ENCODE measurements around the gene ZNF750. TPM values are rescaled to one million over a fixed set of nuclear protein-coding genes. Genes with fewer than 3 reads are reported as not detected.
A peak's percentile ranks its signal among the peaks of the same experiment; 100 is the strongest.

Gene ZNF750
- total and polyA plus RNA-seq, 3 donors from 2014 or later, result 0.21 to 0.63 (median 0.50) TPM

- Histone ChIP-seq H3K27me3 (no peaks in the 10 kb centered on the region), H3K9me3 (no peaks in the 10 kb centered on the region), H3K4me3 (peak overlapping the region in 1 of 2 donors; percentile 20), H3K4me1 (peaks cover 7% of the 10 kb centered on the region), H3K27ac (no peak overlapping the region), H3K36me3 (ENCODE audit: low read depth, missing control alignments) (no peaks in the 10 kb centered on the region)
- intact Hi-C loops (cut with DNase I; ENCODE audit: low total_unique reads), result no loop called here
- TF ChIP-seq POLR2A (IDR thresholded peaks at IDR 0.05), result no peak
- TF ChIP-seq CTCF (IDR thresholded peaks at IDR 0.05), result no peak
- WGBS, 2 donors, result 41% methylated on average over 18 of the region's 22 CpGs; no CpG with 5 or more reads in 1 of the 2 donors
- peak; percentile 73 for DNase-seq
These were observed 9.6 kb downstream of the ZNF750 start for GRCh38 chr17:82830249-82830661.

GRCh38 chr17:82828875-82829487 lies 10.8 kb downstream of the ZNF750 start:
- no peaks in the 10 kb centered on the region for H3K9me3 ChIP-seq
- intact Hi-C loops (cut with DNase I; ENCODE audit: low total_unique reads), result no loop called here
- WGBS, 2 donors, result 80 to 85% methylated on average over 21 to 26 of the region's 26 CpGs
- no peak overlapping the region for H3K27ac ChIP-seq
- no peak for DNase-seq
- no peak overlapping the region for H3K4me3 ChIP-seq
- no peak for TF ChIP-seq CTCF (IDR thresholded peaks at IDR 0.05)
- H3K27me3 ChIP-seq, result no peaks in the 10 kb centered on the region
- H3K4me1 ChIP-seq, result peaks cover 6% of the 10 kb centered on the region
- H3K36me3 ChIP-seq (ENCODE audit: low read depth, missing control alignments), result no peaks in the 10 kb centered on the region

GRCh38 chr17:82826956-82827355 lies 12.9 kb downstream of the ZNF750 start:
- H3K27ac ChIP-seq, result no peak overlapping the region
- no peaks in the 10 kb centered on the region for H3K27me3 ChIP-seq
- H3K36me3 ChIP-seq (ENCODE audit: low read depth, missing control alignments), result no peaks in the 10 kb centered on the region
- intact Hi-C loops (cut with DNase I; ENCODE audit: low total_unique reads), result no loop called here
- WGBS, 2 donors, result 87 to 94% methylated on average over 7 of the region's 7 CpGs
- no peak for DNase-seq
- H3K4me3 ChIP-seq, result no peak overlapping the region
- peaks cover 6% of the 10 kb centered on the region for H3K4me1 ChIP-seq
- no peak for TF ChIP-seq POLR2A (IDR thresholded peaks at IDR 0.05)
- no peak for TF ChIP-seq CTCF (IDR thresholded peaks at IDR 0.05)
- H3K9me3 ChIP-seq, result no peaks in the 10 kb centered on the region

- DNase-seq, result no peak
- Histone ChIP-seq H3K27ac (no peak overlapping the region), H3K4me3 (no peak overlapping the region), H3K36me3 (ENCODE audit: low read depth, missing control alignments) (no peaks in the 10 kb centered on the region), H3K9me3 (no peaks in the 10 kb centered on the region), H3K4me1 (peaks cover 6% of the 10 kb centered on the region), H3K27me3 (no peaks in the 10 kb centered on the region)
- intact Hi-C loops (cut with DNase I; ENCODE audit: low total_unique reads), result no loop called here
- TF ChIP-seq CTCF (IDR thresholded peaks at IDR 0.05), result no peak
- no peak for TF ChIP-seq POLR2A (IDR thresholded peaks at IDR 0.05)
These were observed 13.6 kb downstream of the ZNF750 start for GRCh38 chr17:82826211-82826610.

- TF ChIP-seq POLR2A (IDR thresholded peaks at IDR 0.05), result no peak
- no peak for TF ChIP-seq CTCF (IDR thresholded peaks at IDR 0.05)
- DNase-seq, result no peak
- no peak overlapping the region for H3K4me3 ChIP-seq
- H3K9me3 ChIP-seq, result no peaks in the 10 kb centered on the region
- peaks cover 6% of the 10 kb centered on the region for H3K4me1 ChIP-seq
- intact Hi-C loops (cut with DNase I; ENCODE audit: low total_unique reads), result no loop called here
- H3K27ac ChIP-seq, result no peak overlapping the region
- H3K27me3 ChIP-seq, result no peaks in the 10 kb centered on the region
- WGBS, 2 donors, result 94 to 98% methylated on average over 8 of the region's 8 CpGs
- H3K36me3 ChIP-seq (ENCODE audit: low read depth, missing control alignments), result no peaks in the 10 kb centered on the region
These were observed 14.2 kb downstream of the ZNF750 start for GRCh38 chr17:82825540-82826124.
